Measurements from ENCODE around the gene GPR101.

DNA sequence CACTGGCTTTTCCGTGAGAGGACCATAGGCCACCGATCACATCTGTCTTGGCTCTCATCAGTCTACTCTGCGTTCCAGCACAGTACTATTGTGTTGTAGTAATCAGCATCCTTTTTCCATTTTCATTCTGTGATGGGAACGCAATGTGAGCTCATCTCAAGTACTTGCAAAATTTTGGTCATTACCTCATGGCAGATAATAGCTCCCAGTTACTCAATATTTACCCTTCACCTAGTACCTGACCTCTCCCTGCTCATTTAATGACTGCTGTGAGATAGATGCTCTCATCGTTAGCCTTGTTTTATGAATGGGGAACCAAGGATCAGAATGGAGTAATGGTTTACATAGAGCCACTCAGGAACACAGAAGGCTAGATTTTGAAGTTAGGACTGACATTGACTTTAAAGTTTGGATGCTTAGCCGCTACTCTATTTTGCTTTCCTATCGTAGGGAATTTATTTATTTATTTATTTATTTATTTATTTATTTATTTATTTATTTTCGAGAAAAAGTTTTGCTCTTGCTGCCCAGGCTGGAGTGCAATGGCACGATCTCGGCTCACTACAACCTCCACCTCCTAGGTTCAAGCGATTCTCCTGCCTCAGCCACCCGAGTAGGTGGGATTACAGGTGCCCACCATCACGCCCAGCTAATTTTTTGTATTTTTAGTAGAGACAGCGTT is 6.5 kb upstream of the GPR101 start:
- TF ChIP-seq CTCF (IDR thresholded peaks at IDR 0.05; ENCODE audit: insufficient read depth, low read depth, low read length): no peak
- TF ChIP-seq EZH2 (IDR thresholded peaks at IDR 0.05; ENCODE audit: insufficient read depth, low read length): no peak
